CD4-positive, alpha-beta T cell (primary cell): ENCODE data around the gene ECI2. TPM values are rescaled to one million over a fixed set of nuclear protein-coding genes. Genes with fewer than 3 reads are reported as not detected.

Experiments used
- ATAC-seq: fragments of 200-7000 bp; cut with Tn5 transposase; one replicate; pipeline ENCODE4 v1.10.0; 2022; ENCODE audit warnings: mild to moderate bottlenecking; ENCODE audit not compliant: poor library complexity
- CTCF ChIA-PET: fragments of 350-600 bp; sonication (Branson Sonifier 250); formaldehyde crosslinking; loops from one replicate; lab custom pipeline; 2021; ENCODE audit warnings: antibody characterized with exemption, inconsistent platforms; lab: Charles Lee
- POLR2A ChIA-PET: fragments of 350-600 bp; sonication (Branson Sonifier 250); formaldehyde crosslinking; loops from one replicate; lab custom pipeline; 2021; ENCODE audit warnings: antibody characterized with exemption, inconsistent platforms; lab: Charles Lee
- DNase-seq, 14 experiments: peaks; one replicate each; pipeline ENCODE4 v3.0.0-alpha.2; 2013 to 2020; ENCODE audit warnings: mixed read lengths in 2 of 14
- H3K27ac ChIP-seq, 2 donors: one replicate each; pipeline versions ENCODE4 v1.5.1 to v1.7.0; 2013; ENCODE audit warnings: low read length in 2 of 2, low read depth in 1 of 2, mild to moderate bottlenecking in 1 of 2
- H3K27me3 ChIP-seq, 2 experiments: 1 replicate in 1 of 2; 2 replicates in 1 of 2; pipeline versions ENCODE4 v1.6.1 to v1.7.0; 2013; ENCODE audit warnings: low read length in 2 of 2, control low read depth in 1 of 2, mild to moderate bottlenecking in 1 of 2, moderate library complexity in 1 of 2; ENCODE audit not compliant: insufficient read depth in 2 of 2, control insufficient read depth in 1 of 2
- H3K36me3 ChIP-seq: one replicate; pipeline ENCODE4 v1.6.1; 2013; ENCODE audit warnings: low read length, control low read depth; ENCODE audit not compliant: insufficient read depth
- H3K4me1 ChIP-seq: one replicate; pipeline ENCODE4 v1.6.1; 2013; ENCODE audit warnings: low read length, control low read depth; ENCODE audit not compliant: insufficient read depth
- H3K4me3 ChIP-seq: one replicate; pipeline ENCODE4 v1.5.1; 2013; ENCODE audit warnings: mild to moderate bottlenecking, low read length, moderate library complexity
- H3K9me3 ChIP-seq, 2 experiments: 1 replicate in 1 of 2; 2 replicates in 1 of 2; pipeline versions ENCODE4 v1.6.1 to v1.7.0; 2013; ENCODE audit warnings: low read length in 2 of 2, mild to moderate bottlenecking in 2 of 2, control low read depth in 1 of 2, moderate library complexity in 1 of 2; ENCODE audit not compliant: control insufficient read depth in 1 of 2, insufficient read depth in 1 of 2
- H3K27ac Mint-ChIP-seq: one replicate; pipeline ENCODE4 v1.8.0; 2020; ENCODE audit warnings: mixed read lengths
- H3K27me3 Mint-ChIP-seq: one replicate; pipeline ENCODE4 v1.8.0; 2021; ENCODE audit warnings: mixed read lengths
- H3K36me3 Mint-ChIP-seq: one replicate; pipeline ENCODE4 v1.8.0; 2021; ENCODE audit warnings: low read depth, mixed read lengths
- H3K4me1 Mint-ChIP-seq: one replicate; pipeline ENCODE4 v1.8.0; 2021; ENCODE audit warnings: low read depth, mixed read lengths
- H3K4me3 Mint-ChIP-seq: one replicate; pipeline ENCODE4 v1.8.0; 2020; ENCODE audit warnings: mild to moderate bottlenecking, mixed read lengths
- H3K9me3 Mint-ChIP-seq: one replicate; pipeline ENCODE4 v1.8.0; 2020; ENCODE audit warnings: mixed read lengths
- CTCF ChIP-seq: fragments of 200-600 bp; IDR thresholded peaks from one replicate; pipeline ENCODE4 v1.8.0; 2022; ENCODE audit warnings: antibody characterized with exemption, mild to moderate bottlenecking
- intact Hi-C, 2 experiments: fragments of 100-400 bp; cut with DNase I in 1 of 2; cut with micrococcal nuclease in 1 of 2; formaldehyde crosslinking; loops; one replicate each; pipeline versions ENCODE4 v1.15.1 to v1.9.0; 2023 to 2025; cut with DNase I, micrococcal nuclease
- total RNA-seq, 174 experiments: library from RNA in 2 of 174; stranded (reverse) in 2 of 174; gene quantifications; one replicate each; pipeline ENCODE4 v1.2.3 and lab custom pipeline; 2021 to 2026

Gene ECI2
- total RNA-seq, 2 experiments from 2014 or later, result 25.6 to 30.1 TPM

- no peak overlapping the region for H3K27ac ChIP-seq
- intact Hi-C loops, result loop anchor here (5.0 to 10.0 kb wide), 11 partner anchors 116 to 1893 kb away; partner anchors contain the start of genes BPHL (in 1 of the 2), CDYL (in 1 of the 2), FAM50B (in 1 of the 2) and FARS2 (in 1 of the 2)
- peaks cover 22% of the 10 kb centered on the region for H3K4me1 ChIP-seq
- peaks cover 19% of the 10 kb centered on the region for H3K36me3 Mint-ChIP-seq
- no peaks in the 10 kb centered on the region for H3K27me3 ChIP-seq
- peak overlapping the region; percentile 66 for H3K4me3 Mint-ChIP-seq
- no peak for DNase-seq
- no peaks in the 10 kb centered on the region for H3K36me3 ChIP-seq
- H3K27me3 Mint-ChIP-seq, result no peaks in the 10 kb centered on the region
- H3K9me3 Mint-ChIP-seq, result no peaks in the 10 kb centered on the region
- peaks cover 44% of the 10 kb centered on the region for H3K4me1 Mint-ChIP-seq
- no peak for TF ChIP-seq CTCF
- H3K27ac Mint-ChIP-seq, result no peak overlapping the region
- H3K9me3 ChIP-seq, result no peaks in the 10 kb centered on the region
- POLR2A ChIA-PET, result interaction anchor here (1.0 to 4.1 kb wide), 3 partner anchors 117 to 120 kb away, joined by 4 to 50 read pairs (median 6); a partner anchor contains a TSS
- H3K4me3 ChIP-seq, result no peak overlapping the region
- no peak for ATAC-seq
- CTCF ChIA-PET, result interaction anchor here (1.5 to 5.8 kb wide), 2 partner anchors 18 to 79 kb away, joined by 3 to 25 read pairs; no protein-coding TSS in a partner anchor
Measured at GRCh38 chr6:4138186-4138585, 2.8 kb upstream of the ECI2 start.

- Mint-ChIP-seq H3K9me3 (peaks cover 3% of the 10 kb centered on the region), H3K27ac (peak overlapping the region; percentile 97), H3K27me3 (no peaks in the 10 kb centered on the region), H3K36me3 (peaks cover 36% of the 10 kb centered on the region), H3K4me1 (peaks cover 50% of the 10 kb centered on the region), H3K4me3 (peak overlapping the region; percentile 86)
- ChIA-PET CTCF (interaction anchor here (0.6 to 5.8 kb wide), 7 partner anchors 19 to 1371 kb away, joined by 3 to 25 read pairs (median 3); partner anchors contain the start of gene WRNIP1), POLR2A (interaction anchor here (0.8 to 4.1 kb wide), 5 partner anchors 19 to 1125 kb away, joined by 4 to 50 read pairs (median 12); partner anchors contain the start of genes FAM50B, FARS2 and LYRM4)
- Histone ChIP-seq H3K27ac (peak overlapping the region; percentile 47 to 62), H3K36me3 (peaks cover 14% of the 10 kb centered on the region), H3K9me3 (peaks cover 0 to 3% of the 10 kb centered on the region in 2 experiments), H3K4me1 (peaks cover 22% of the 10 kb centered on the region), H3K4me3 (peak overlapping the region; percentile 82), H3K27me3 (no peaks in the 10 kb centered on the region)
- TF ChIP-seq CTCF, result no peak
- intact Hi-C loops, result loop anchor here (2.0 to 10.0 kb wide), 12 partner anchors 114 to 1892 kb away; partner anchors contain the start of genes BPHL (in 1 of the 2), CDYL (in 1 of the 2), FAM50B (in 1 of the 2) and FARS2 (in 1 of the 2)
- DNase-seq (peak in 1 of 14 experiments; percentile 13), ATAC-seq (no peak)
Measured at GRCh38 chr6:4136354-4136831, 1.0 kb upstream of the ECI2 start.

GRCh38 chr6:4135665-4136353, 434 bp upstream of the ECI2 start:
- Mint-ChIP-seq H3K27ac (peak overlapping the region; percentile 97), H3K9me3 (peaks cover 3% of the 10 kb centered on the region), H3K4me1 (peaks cover 50% of the 10 kb centered on the region), H3K36me3 (peaks cover 40% of the 10 kb centered on the region), H3K27me3 (no peaks in the 10 kb centered on the region), H3K4me3 (peak overlapping the region; percentile 86)
- no peak for TF ChIP-seq CTCF
- DNase-seq, result peak; percentile 90 to 99 (median 94)
- peak; percentile 87 for ATAC-seq
- Histone ChIP-seq H3K27me3 (no peaks in the 10 kb centered on the region), H3K36me3 (peaks cover 17% of the 10 kb centered on the region), H3K4me3 (peak overlapping the region; percentile 82), H3K4me1 (peaks cover 22% of the 10 kb centered on the region), H3K27ac (peak overlapping the region; percentile 47 to 62), H3K9me3 (peaks cover 0 to 3% of the 10 kb centered on the region in 2 experiments)
- intact Hi-C loops, result loop anchor here (1.0 to 10.0 kb wide), 15 partner anchors 21 to 1891 kb away; partner anchors contain the start of genes BPHL (in 1 of the 2), CDYL (in 1 of the 2), FAM50B (in 1 of the 2) and FARS2 (in 1 of the 2)
- ChIA-PET CTCF (interaction anchor here (0.7 to 1.7 kb wide), 6 partner anchors 20 to 1370 kb away, joined by 3 to 13 read pairs (median 4); partner anchors contain the start of gene WRNIP1), POLR2A (interaction anchor here (0.7 to 4.1 kb wide), 9 partner anchors 10 to 1196 kb away, joined by 3 to 50 read pairs (median 4); partner anchors contain the start of genes FAM50B, FARS2 and LYRM4)
